SJCRH30 (cell line): ENCODE measurements around the gene MS4A7. TPM values are rescaled to one million over a fixed set of nuclear protein-coding genes. Genes with fewer than 3 reads are reported as not detected.
A peak's percentile ranks its signal among the peaks of the same experiment; 100 is the strongest.

ENCODE experiments used
- DNase-seq, 2 experiments: peaks; one replicate each; pipeline ENCODE4 v3.0.0-alpha.2; 2015 to 2020
- H3K27ac ChIP-seq: fragments of 250-450 bp; sonication (Bioruptor Pico); 2 replicates; pipeline ENCODE4 v1.5.1; 2020; ENCODE audit warnings: mild to moderate bottlenecking, moderate library complexity
- H3K27me3 ChIP-seq: fragments of 250-450 bp; sonication (Bioruptor Pico); 2 replicates; pipeline ENCODE4 v1.5.1; 2020; ENCODE audit warnings: mild to moderate bottlenecking, moderate library complexity
- H3K36me3 ChIP-seq: fragments of 250-450 bp; sonication (Bioruptor Pico); 2 replicates; pipeline ENCODE4 v1.5.1; 2020; ENCODE audit warnings: mild to moderate bottlenecking, moderate library complexity
- H3K4me1 ChIP-seq: fragments of 250-450 bp; sonication (Bioruptor Pico); 2 replicates; pipeline ENCODE4 v1.5.1; 2020; ENCODE audit warnings: mild to moderate bottlenecking, moderate library complexity
- H3K4me3 ChIP-seq: fragments of 250-450 bp; sonication (Bioruptor Pico); 2 replicates; pipeline ENCODE4 v1.5.1; 2020; ENCODE audit warnings: mild to moderate bottlenecking, moderate library complexity
- H3K9me3 ChIP-seq: fragments of 250-450 bp; sonication (Bioruptor Pico); replicated peaks from 2 replicates; pipeline ENCODE4 v1.5.1; 2020; ENCODE audit warnings: mild to moderate bottlenecking, moderate library complexity
- total RNA-seq: library from RNA; depleted of rRNA; stranded (reverse); fragments of >200 nt; shearing (Covaris generic); gene quantifications from 2 replicates; pipeline ENCODE4 v1.2.3, GENCODE V29; 2014; rRNA removed

The MS4A7 gene
- total RNA-seq, 1 experiment from 2014 or later: not detected

DNA sequence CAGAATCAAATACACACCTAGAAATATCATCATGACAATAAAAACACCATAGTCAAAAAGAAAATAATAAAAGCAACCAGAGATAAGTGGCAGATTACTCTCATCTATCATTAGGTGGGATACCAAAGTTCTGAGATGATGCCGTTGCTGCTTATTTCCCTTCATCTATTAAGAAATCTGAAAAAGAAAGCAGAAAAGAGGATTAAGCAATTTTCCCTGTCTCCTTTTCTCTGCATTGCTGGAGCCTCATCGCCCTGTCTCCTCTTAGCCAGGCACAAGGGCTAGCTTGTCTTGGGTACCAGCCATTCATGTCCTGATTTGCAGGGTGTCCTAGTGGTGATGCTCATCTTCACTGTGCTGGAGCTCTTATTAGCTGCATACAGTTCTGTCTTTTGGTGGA is 14.0 kb downstream of the MS4A7 start:
- no peaks in the 10 kb centered on the region for H3K9me3 ChIP-seq
- no peak for DNase-seq
- no peak overlapping the region for H3K27ac ChIP-seq
- H3K27me3 ChIP-seq: no peaks in the 10 kb centered on the region
- no peaks in the 10 kb centered on the region for H3K4me1 ChIP-seq
- H3K36me3 ChIP-seq: no peaks in the 10 kb centered on the region
- no peak overlapping the region for H3K4me3 ChIP-seq

DNA sequence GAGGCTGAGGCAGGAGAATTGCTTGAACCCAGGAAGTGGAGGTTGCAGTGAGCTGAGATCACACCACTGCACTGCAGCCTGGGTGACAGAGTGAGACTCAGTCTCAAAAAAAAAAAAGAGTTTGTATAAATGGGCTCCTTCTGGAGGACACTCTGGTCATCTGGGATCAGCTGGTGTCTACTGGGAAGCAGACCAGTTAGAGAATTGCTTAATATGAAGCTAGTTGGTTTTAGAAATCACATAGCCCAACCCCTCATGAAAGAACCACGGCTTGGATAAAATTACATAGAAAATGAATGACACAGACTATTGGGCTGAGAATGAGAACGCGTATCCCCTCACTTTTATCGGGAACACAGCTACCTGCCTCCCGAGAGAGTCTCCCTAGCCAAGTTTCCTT is 14.7 kb downstream of the MS4A7 start:
- no peak for DNase-seq
- Histone ChIP-seq H3K9me3 (no peaks in the 10 kb centered on the region), H3K4me3 (no peak overlapping the region), H3K4me1 (no peaks in the 10 kb centered on the region), H3K36me3 (no peaks in the 10 kb centered on the region), H3K27me3 (no peaks in the 10 kb centered on the region), H3K27ac (no peak overlapping the region)

DNA sequence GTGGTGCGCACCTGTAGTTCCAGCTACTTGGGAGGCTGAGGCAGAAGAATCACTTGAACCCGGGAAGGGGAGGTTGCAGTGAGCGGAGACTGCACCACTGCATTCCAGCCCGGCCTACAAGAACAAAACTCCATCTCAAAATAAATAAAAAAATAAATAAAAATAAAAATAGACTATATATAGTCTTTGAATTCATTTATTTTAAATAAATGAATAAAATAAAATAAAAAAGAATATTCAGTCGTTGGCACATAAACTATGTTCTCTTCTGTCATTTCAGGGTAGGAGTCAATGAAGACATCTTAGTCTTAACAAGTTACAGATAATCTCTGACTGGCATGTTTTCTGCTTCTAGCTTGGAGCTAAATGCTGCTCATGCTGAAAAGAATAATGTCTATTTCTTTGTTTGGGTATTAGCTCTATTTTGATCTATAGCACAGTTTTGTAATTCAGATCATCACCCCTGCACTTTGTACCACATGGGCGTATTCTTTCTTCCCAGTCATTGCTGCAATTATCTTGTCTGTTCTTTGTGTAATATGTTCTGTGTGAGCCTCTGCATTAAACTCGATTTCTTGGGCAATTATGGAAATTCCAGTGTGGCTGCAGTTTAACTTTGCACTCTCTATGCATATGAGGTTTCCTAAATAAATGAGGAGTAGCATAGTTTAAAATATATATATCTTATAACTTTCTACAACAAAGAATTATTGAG is 16.5 kb downstream of the MS4A7 start:
- no peak overlapping the region for H3K27ac ChIP-seq

DNA sequence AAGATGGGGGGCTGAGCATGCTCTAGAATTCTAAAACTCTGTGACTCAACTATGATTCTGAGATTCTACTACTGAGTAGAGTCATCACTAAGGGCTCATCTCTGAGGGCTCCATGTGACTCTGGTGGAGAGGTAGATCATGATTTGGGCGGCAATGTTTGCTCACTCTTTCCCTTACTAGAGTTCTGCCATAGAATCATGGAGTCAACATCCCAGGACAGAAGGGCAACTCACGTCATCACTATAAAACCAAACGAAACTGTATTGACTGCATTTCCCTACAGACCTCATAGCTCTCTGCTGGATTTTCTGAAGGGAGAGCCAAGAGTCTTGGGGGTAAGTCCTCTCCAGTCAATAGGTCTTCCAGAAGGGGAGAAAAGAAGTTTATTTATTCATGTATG is 18.1 kb downstream of the MS4A7 start, which contains the start of gene MS4A14:
Gene MS4A14, plus strand, starts transcription at position 78 of the 400 bp plus-strand sequence. Its CDS starts 120 bp downstream, at position 198.
- no peak within 1 kb of the TSS for H3K4me3 ChIP-seq
- DNase-seq: no peak
- no peaks in the 10 kb centered on the region for H3K9me3 ChIP-seq
- H3K27ac ChIP-seq: no peak within 1 kb of the TSS
- H3K36me3 ChIP-seq: no peaks in the 10 kb centered on the region
- H3K4me1 ChIP-seq: no peaks in the 10 kb centered on the region
- no peaks in the 10 kb centered on the region for H3K27me3 ChIP-seq

More for the DNA sequence above, 16.5 kb downstream of the MS4A7 start:
- Histone ChIP-seq H3K27me3 (no peaks in the 10 kb centered on the region), H3K9me3 (no peaks in the 10 kb centered on the region), H3K4me3 (no peak overlapping the region), H3K4me1 (no peaks in the 10 kb centered on the region), H3K36me3 (no peaks in the 10 kb centered on the region)
- no peak for DNase-seq

DNA sequence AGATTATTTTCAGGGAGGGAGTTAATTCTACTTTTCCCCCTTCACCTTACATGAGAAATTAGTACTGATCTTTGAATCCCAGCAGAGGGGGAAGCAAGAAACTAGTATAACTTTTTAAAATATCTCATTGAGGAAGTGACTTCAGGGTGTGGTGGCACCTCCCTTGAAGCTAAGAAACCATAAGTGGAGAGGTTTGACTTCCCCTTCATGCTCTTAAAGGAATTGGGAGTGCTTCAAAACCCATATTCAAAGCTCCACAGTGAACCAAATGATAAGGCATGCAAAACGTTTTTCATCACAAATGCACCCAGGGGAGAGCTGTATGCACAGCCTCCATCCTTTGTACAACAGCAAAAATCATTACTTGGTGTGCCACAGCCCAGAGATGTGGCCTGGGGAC is 18.5 kb downstream of the MS4A7 start:
- DNase-seq: no peak
- no peaks in the 10 kb centered on the region for H3K36me3 ChIP-seq
- H3K27me3 ChIP-seq: no peaks in the 10 kb centered on the region
- no peak overlapping the region for H3K27ac ChIP-seq
- no peaks in the 10 kb centered on the region for H3K4me1 ChIP-seq
- H3K4me3 ChIP-seq: no peak overlapping the region
- no peaks in the 10 kb centered on the region for H3K9me3 ChIP-seq

DNA sequence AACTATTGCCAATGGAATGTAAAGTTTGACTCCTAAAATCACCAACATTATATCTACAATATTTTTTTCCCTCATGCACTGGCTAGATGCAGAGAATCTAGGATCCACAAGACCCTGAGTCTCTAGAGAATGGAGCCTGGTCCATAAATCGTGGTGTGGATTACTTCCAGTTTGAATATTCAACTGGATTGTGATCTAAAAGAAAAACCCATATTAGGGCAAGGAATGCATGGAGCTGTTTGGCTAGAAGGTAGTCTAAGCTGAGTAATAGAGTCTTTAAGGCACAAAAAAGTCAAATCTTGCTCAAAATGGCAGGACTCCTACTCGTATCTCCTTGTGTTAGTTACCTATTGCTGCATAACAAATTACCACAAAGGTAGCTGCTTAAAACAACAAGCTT is 41.7 kb downstream of the MS4A7 start:
- no peaks in the 10 kb centered on the region for H3K4me1 ChIP-seq
- H3K27me3 ChIP-seq: no peaks in the 10 kb centered on the region
- DNase-seq: no peak
- H3K36me3 ChIP-seq: no peaks in the 10 kb centered on the region
- no peak overlapping the region for H3K27ac ChIP-seq
- H3K4me3 ChIP-seq: no peak overlapping the region
- no peaks in the 10 kb centered on the region for H3K9me3 ChIP-seq

DNA sequence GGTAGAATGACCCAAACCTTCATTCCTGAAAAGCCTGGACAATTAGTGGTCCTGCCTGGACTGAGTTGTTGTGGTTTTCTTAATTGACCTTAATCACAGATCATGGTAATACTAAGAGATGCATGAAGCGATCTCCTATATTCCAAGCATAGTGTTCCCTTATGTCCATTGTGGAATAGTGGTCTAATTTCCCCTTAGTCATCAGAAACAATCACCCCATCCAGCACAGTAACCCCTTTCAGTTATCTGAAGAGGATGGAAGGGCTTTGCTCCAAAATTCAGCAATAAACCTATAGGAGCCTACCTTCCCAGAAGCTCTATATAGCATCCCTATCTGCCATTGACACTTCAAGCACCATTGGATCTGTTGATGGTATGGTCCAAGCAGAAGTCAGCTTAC is 44.3 kb downstream of the MS4A7 start:
- Histone ChIP-seq H3K4me3 (no peak overlapping the region), H3K36me3 (no peaks in the 10 kb centered on the region), H3K27me3 (no peaks in the 10 kb centered on the region), H3K27ac (no peak overlapping the region), H3K4me1 (no peaks in the 10 kb centered on the region; the same call in 1 of the 2 replicates), H3K9me3 (no peaks in the 10 kb centered on the region)
- DNase-seq: no peak

DNA sequence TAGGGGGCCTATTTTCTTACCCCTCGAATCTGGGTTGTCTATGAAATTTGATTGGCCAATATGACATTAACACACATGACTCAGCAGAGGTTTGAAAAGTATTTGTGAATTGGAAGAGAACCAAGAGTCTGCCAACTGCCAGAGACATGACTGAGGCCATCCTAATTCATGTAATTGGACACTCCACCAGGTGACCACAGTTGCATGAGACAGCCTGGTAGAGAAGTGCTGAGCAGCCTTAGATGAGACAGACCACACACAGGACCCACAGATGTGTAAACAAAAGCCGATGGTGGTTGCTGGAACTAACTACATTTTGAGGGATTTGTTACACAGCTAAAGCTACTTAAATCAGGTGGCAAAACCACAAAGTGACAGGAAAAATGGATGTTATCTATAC is 50.2 kb downstream of the MS4A7 start:
- Histone ChIP-seq H3K9me3 (no peaks in the 10 kb centered on the region), H3K36me3 (no peaks in the 10 kb centered on the region), H3K4me3 (no peak overlapping the region), H3K4me1 (peaks cover 6% of the 10 kb centered on the region), H3K27ac (no peak overlapping the region), H3K27me3 (no peaks in the 10 kb centered on the region)
- DNase-seq: peak; percentile 66 to 76

DNA sequence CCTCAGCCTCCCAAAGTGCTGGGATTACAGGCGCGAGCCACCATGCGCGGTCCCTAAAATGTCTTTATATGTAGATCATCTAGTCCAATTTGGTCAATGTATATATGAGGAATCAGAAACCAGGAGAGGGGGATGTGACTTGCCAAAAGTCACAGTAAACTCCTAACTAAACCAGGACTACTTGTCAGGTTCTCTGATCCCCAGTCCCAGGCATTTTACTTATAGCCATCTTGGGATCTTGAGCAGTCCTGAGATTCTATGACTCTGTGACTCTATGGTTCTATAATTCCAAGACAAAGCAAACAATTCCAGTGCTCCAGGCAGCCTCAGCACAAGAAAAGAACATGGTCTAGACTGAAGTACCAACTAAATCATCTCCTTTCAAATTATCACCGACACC is 50.9 kb downstream of the MS4A7 start, which contains the start of gene MS4A5:
Gene MS4A5, plus strand, starts transcription at position 301 of the 400 bp plus-strand sequence. CDS start 103 bp downstream, outside the sequence.
- no peak within 1 kb of the TSS for H3K27ac ChIP-seq
- no peak for DNase-seq
- no peaks in the 10 kb centered on the region for H3K36me3 ChIP-seq
- no peak within 1 kb of the TSS for H3K4me3 ChIP-seq
- H3K9me3 ChIP-seq: no peaks in the 10 kb centered on the region
- H3K27me3 ChIP-seq: no peaks in the 10 kb centered on the region
- peaks cover 6% of the 10 kb centered on the region for H3K4me1 ChIP-seq

DNA sequence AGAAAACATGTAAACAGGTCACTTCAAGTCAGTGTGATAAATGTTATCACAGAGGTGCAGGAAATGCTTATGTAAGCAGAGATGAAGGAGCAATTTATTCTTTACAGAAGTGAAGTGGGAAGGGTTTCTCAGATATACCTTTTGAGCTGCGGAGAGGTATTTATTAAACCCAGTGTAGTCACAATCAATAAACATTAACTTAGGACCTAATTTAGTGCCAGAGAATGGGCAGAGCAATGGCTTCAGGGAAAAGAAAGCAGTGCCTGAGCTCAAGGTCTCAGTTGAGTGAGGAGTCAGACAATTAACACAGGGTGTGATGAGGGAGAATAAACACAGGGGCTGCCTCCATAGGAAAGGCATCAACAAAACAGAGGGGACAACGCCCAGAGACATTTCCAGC is 52.9 kb downstream of the MS4A7 start:
- Histone ChIP-seq H3K36me3 (no peaks in the 10 kb centered on the region), H3K9me3 (no peaks in the 10 kb centered on the region), H3K27me3 (no peaks in the 10 kb centered on the region), H3K27ac (no peak overlapping the region), H3K4me1 (peaks cover 6% of the 10 kb centered on the region), H3K4me3 (no peak overlapping the region)
- no peak for DNase-seq

DNA sequence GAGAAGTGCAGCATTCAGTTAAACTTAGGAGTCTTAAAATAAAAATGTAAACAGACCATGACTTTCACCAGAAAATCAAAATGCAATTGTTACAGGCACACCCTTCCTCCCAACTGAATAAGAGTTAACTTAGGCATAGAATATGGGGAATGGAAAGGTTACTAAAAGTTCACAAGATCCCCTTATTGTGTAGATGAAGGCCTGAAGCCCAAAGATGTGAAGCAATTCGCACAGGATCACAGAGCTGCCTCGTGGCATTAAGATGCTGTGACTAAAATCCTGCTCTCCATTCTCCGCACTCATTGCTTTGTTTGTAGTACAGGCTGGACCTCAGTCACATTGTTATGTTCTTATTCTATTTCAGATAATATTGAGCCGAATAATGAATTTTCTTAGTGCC is 55.1 kb downstream of the MS4A7 start:
- no peak for DNase-seq
- H3K9me3 ChIP-seq: no peaks in the 10 kb centered on the region
- no peak overlapping the region for H3K27ac ChIP-seq
- peaks cover under 1% of the 10 kb centered on the region for H3K4me1 ChIP-seq
- no peaks in the 10 kb centered on the region for H3K27me3 ChIP-seq
- no peaks in the 10 kb centered on the region for H3K36me3 ChIP-seq
- no peak overlapping the region for H3K4me3 ChIP-seq

Other genes with a start within 250 kb of the MS4A7 start
- not detected in 2 replicates for gene MS4A6A, start 195.4 kb upstream of the MS4A7 start, total RNA-seq
- gene MS4A4E, start 135.4 kb upstream of the MS4A7 start, total RNA-seq: not detected in 2 replicates
- gene MS4A4A, start 97.9 kb upstream of the MS4A7 start, total RNA-seq: not detected in 2 replicates
- gene MS4A6E, start 51.3 kb upstream of the MS4A7 start, total RNA-seq: not detected in 2 replicates
- gene MS4A14, start 17.9 kb downstream of the MS4A7 start, total RNA-seq: not detected in 2 replicates
- not detected in 2 replicates for gene MS4A5, start 51.0 kb downstream of the MS4A7 start, total RNA-seq
- not detected in 2 replicates for gene MS4A1, start 77.3 kb downstream of the MS4A7 start, total RNA-seq
- gene MS4A12, start 114.2 kb downstream of the MS4A7 start, total RNA-seq: not detected in 2 replicates
- gene MS4A13, start 136.9 kb downstream of the MS4A7 start, total RNA-seq: not detected in 2 replicates